HL-60 (cell line): ENCODE measurements around the gene BCCIP.

Experiments
- DNase-seq, 2 experiments: peaks; one replicate each; pipeline ENCODE4 v3.0.0-alpha.2; 2010 to 2020; ENCODE audit warnings: low read depth in 1 of 2, low spot score in 1 of 2
- H3K27ac ChIP-seq: fragments of 250-450 bp; sonication (Bioruptor Pico); replicated peaks from 2 replicates; pipeline ENCODE4 v1.5.1; 2020; ENCODE audit warnings: mild to moderate bottlenecking, moderate library complexity
- H3K27me3 ChIP-seq: fragments of 250-450 bp; sonication (Bioruptor Pico); 2 replicates; pipeline ENCODE4 v1.5.1; 2021; ENCODE audit warnings: mild to moderate bottlenecking, moderate library complexity; ENCODE audit not compliant: insufficient read depth, poor library complexity, severe bottlenecking
- H3K4me3 ChIP-seq: replicated peaks from 2 replicates; pipeline ENCODE4 v1.5.1; 2011; ENCODE audit warnings: mild to moderate bottlenecking, control low read depth, low read length; ENCODE audit not compliant: insufficient read depth
- GABPA ChIP-seq: IDR thresholded peaks from 2 replicates; pipeline ENCODE4 v1.6.1; 2012; ENCODE audit warnings: low read depth
- POLR2AphosphoS5 ChIP-seq: IDR thresholded peaks from 2 replicates; pipeline ENCODE4 v1.6.1; 2012; ENCODE audit warnings: low read depth
- SPI1 ChIP-seq: IDR thresholded peaks from 2 replicates; pipeline ENCODE4 v1.6.1; 2012; ENCODE audit warnings: low read depth, mild to moderate bottlenecking, borderline replicate concordance
- TF ChIP-seq, protein P1 (sequence below): IDR thresholded peaks from 2 replicates; pipeline ENCODE4 v1.6.1; 2012; ENCODE audit warnings: low read depth; ENCODE audit not compliant: insufficient replicate concordance
- TF ChIP-seq, protein P2 (sequence below): IDR thresholded peaks from one replicate; pipeline ENCODE4 v1.5.1; 2011; ENCODE audit warnings: low read length, control low read depth, inconsistent platforms; ENCODE audit not compliant: insufficient read depth

BCCIP gene

DNA sequence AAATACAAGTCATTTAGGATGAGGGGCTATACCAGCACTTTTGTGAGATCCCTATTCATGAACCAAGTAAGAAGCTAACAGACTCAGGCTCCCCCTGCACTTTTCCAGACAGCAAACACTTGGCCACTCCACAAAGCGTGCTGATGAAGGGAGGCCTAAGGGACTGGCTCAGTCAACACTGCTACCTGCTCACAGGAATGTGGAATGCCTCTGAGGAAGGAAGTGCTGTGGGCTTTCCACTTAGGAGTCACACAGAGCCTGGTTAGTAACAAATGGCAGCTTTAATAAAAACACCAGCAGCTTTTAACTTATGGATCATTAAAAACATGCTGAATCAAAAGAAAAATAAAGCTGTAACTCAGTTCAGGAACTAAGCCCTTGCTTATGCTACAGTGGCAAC lies 15.3 kb upstream of the BCCIP start:
- no peak for DNase-seq
- Histone ChIP-seq H3K4me3 (no peak overlapping the region), H3K27me3 (no peaks in the 10 kb centered on the region), H3K27ac (no peak overlapping the region)
- TF ChIP-seq, protein P1, sequence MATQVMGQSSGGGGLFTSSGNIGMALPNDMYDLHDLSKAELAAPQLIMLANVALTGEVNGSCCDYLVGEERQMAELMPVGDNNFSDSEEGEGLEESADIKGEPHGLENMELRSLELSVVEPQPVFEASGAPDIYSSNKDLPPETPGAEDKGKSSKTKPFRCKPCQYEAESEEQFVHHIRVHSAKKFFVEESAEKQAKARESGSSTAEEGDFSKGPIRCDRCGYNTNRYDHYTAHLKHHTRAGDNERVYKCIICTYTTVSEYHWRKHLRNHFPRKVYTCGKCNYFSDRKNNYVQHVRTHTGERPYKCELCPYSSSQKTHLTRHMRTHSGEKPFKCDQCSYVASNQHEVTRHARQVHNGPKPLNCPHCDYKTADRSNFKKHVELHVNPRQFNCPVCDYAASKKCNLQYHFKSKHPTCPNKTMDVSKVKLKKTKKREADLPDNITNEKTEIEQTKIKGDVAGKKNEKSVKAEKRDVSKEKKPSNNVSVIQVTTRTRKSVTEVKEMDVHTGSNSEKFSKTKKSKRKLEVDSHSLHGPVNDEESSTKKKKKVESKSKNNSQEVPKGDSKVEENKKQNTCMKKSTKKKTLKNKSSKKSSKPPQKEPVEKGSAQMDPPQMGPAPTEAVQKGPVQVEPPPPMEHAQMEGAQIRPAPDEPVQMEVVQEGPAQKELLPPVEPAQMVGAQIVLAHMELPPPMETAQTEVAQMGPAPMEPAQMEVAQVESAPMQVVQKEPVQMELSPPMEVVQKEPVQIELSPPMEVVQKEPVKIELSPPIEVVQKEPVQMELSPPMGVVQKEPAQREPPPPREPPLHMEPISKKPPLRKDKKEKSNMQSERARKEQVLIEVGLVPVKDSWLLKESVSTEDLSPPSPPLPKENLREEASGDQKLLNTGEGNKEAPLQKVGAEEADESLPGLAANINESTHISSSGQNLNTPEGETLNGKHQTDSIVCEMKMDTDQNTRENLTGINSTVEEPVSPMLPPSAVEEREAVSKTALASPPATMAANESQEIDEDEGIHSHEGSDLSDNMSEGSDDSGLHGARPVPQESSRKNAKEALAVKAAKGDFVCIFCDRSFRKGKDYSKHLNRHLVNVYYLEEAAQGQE, result no peak
- TF ChIP-seq, protein P2, sequence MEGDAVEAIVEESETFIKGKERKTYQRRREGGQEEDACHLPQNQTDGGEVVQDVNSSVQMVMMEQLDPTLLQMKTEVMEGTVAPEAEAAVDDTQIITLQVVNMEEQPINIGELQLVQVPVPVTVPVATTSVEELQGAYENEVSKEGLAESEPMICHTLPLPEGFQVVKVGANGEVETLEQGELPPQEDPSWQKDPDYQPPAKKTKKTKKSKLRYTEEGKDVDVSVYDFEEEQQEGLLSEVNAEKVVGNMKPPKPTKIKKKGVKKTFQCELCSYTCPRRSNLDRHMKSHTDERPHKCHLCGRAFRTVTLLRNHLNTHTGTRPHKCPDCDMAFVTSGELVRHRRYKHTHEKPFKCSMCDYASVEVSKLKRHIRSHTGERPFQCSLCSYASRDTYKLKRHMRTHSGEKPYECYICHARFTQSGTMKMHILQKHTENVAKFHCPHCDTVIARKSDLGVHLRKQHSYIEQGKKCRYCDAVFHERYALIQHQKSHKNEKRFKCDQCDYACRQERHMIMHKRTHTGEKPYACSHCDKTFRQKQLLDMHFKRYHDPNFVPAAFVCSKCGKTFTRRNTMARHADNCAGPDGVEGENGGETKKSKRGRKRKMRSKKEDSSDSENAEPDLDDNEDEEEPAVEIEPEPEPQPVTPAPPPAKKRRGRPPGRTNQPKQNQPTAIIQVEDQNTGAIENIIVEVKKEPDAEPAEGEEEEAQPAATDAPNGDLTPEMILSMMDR, result no peak
- no peak for TF ChIP-seq GABPA
- TF ChIP-seq POLR2AphosphoS5, result no peak
- no peak for TF ChIP-seq SPI1

GRCh38 chr10:125811251-125811650 lies 12.1 kb upstream of the BCCIP start:
- no peak for TF ChIP-seq SPI1
- TF ChIP-seq, protein P1, result no peak
- Histone ChIP-seq H3K4me3 (no peak overlapping the region), H3K27ac (no peak overlapping the region), H3K27me3 (no peaks in the 10 kb centered on the region)
- no peak for DNase-seq

DNA sequence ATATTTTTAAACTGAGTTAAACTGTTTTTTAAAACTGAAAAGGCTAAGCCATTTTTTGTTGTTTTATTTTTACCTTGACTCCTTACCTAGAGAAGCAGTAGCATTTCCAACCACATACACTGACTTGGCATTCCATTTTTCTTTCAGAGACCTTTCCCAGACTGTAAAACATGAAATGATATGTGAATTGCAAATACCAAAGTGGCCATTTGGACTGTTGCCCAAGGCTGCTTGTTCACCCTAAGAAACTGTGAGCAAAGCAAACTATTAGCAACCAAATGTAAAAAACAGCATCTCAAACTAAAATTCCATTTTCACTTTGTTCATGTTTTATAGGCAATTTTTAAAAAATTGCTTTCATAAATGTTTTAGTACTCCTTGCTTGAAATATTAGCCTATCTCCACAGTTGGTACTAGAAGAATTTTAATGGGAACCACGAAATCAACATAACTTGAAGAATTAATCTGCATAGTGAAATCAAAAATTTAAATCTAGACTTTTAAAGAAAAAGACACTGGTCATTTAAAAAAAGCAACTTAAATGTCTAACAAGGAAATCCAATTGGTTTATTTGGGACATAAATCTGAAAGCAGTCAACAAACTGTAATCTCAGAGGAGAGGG lies 11.1 kb upstream of the BCCIP start:
- DNase-seq, result no peak
- Histone ChIP-seq H3K27me3 (no peaks in the 10 kb centered on the region), H3K27ac (no peak overlapping the region), H3K4me3 (no peak overlapping the region)
- TF ChIP-seq POLR2AphosphoS5, result no peak

- Histone ChIP-seq H3K27ac (no peak overlapping the region), H3K4me3 (no peak overlapping the region), H3K27me3 (no peaks in the 10 kb centered on the region)
- TF ChIP-seq, protein P2, result no peak
- TF ChIP-seq POLR2AphosphoS5, result no peak
- DNase-seq, result no peak
Measured at GRCh38 chr10:125815764-125816163, 7.6 kb upstream of the BCCIP start.

DNA sequence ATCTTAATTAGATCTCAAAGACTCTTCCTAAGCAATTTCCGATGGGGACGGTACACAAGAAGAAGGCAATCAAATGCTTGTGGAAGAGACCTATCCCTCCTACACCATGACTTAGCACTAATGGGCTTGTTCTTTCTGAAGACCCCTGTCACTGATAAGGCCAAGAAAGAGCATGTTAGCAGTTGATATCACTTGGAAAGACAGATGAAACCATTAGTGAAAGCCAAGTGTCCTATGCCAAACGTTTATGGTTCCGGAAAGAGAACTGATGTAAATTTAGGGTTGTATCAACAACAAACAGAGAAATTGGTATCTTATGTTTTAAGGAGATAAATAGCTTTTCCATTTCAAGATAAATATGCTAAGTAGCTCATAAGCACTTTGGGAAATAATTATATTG lies 6.8 kb upstream of the BCCIP start:
- no peak for DNase-seq
- TF ChIP-seq POLR2AphosphoS5 (no peak), SPI1 (no peak), GABPA (no peak)
- TF ChIP-seq, protein P1, result no peak
- TF ChIP-seq, protein P2, result no peak
- Histone ChIP-seq H3K4me3 (no peak overlapping the region), H3K27ac (no peak overlapping the region), H3K27me3 (no peaks in the 10 kb centered on the region)
